ENCODE data around the gene IP6K3. TPM values are rescaled to one million over a fixed set of nuclear protein-coding genes. Genes with fewer than 3 reads are reported as not detected.

Gene IP6K3
- total RNA-seq, 1 donor from 2014 or later, result 2.9 TPM

GRCh38 chr6:33694401-33694931 is 52.2 kb downstream of the IP6K3 start:
- no peaks in the 10 kb centered on the region for H3K9me3 Mint-ChIP-seq
- peaks cover 3% of the 10 kb centered on the region for H3K27me3 Mint-ChIP-seq (ENCODE audit: insufficient read depth, low read depth)
- DNase-seq (ENCODE audit: low spot score), result no peak
- H3K4me1 ChIP-seq, result peaks cover 3% of the 10 kb centered on the region
- peaks cover 14% of the 10 kb centered on the region for H3K36me3 Mint-ChIP-seq
- no peak overlapping the region for H3K4me3 ChIP-seq
- peaks cover 5% of the 10 kb centered on the region for H4K20me1 ChIP-seq (ENCODE audit: low read depth)
- H3F3A ChIP-seq (ENCODE audit: low read depth), result peaks cover 4% of the 10 kb centered on the region
- H3K36me3 ChIP-seq, result peaks cover 1% of the 10 kb centered on the region
- peaks cover 18% of the 10 kb centered on the region for H3K4me1 Mint-ChIP-seq
- H3K27ac Mint-ChIP-seq, result peak overlapping the region; percentile 78
- no peak overlapping the region for H3K9ac ChIP-seq
- H3K27ac ChIP-seq, result no peak overlapping the region
- no peak overlapping the region for H3K4me2 ChIP-seq
- H2AFZ ChIP-seq (replicated peaks), result no peak overlapping the region
- H3K79me2 ChIP-seq (ENCODE audit: low read depth), result peaks cover 2% of the 10 kb centered on the region
- no peaks in the 10 kb centered on the region for H3K27me3 ChIP-seq
- H3K9me3 ChIP-seq (ENCODE audit: low read depth), result no peaks in the 10 kb centered on the region
- TF ChIP-seq EZH2phosphoT487 (IDR thresholded peaks at IDR 0.05), result no peak
- TF ChIP-seq EZH2 (IDR thresholded peaks at IDR 0.05), result no peak
- TF ChIP-seq, protein P1, sequence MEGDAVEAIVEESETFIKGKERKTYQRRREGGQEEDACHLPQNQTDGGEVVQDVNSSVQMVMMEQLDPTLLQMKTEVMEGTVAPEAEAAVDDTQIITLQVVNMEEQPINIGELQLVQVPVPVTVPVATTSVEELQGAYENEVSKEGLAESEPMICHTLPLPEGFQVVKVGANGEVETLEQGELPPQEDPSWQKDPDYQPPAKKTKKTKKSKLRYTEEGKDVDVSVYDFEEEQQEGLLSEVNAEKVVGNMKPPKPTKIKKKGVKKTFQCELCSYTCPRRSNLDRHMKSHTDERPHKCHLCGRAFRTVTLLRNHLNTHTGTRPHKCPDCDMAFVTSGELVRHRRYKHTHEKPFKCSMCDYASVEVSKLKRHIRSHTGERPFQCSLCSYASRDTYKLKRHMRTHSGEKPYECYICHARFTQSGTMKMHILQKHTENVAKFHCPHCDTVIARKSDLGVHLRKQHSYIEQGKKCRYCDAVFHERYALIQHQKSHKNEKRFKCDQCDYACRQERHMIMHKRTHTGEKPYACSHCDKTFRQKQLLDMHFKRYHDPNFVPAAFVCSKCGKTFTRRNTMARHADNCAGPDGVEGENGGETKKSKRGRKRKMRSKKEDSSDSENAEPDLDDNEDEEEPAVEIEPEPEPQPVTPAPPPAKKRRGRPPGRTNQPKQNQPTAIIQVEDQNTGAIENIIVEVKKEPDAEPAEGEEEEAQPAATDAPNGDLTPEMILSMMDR (IDR thresholded peaks at IDR 0.05), result no peak
- H3K4me3 Mint-ChIP-seq, result no peak overlapping the region

GRCh38 chr6:33693186-33694105 is 53.3 kb downstream of the IP6K3 start:
- no peaks in the 10 kb centered on the region for H3K36me3 ChIP-seq
- peak overlapping the region; percentile 86 for H3K27ac Mint-ChIP-seq
- no peak for DNase-seq (ENCODE audit: low spot score)
- peaks cover 6% of the 10 kb centered on the region for H3K27me3 Mint-ChIP-seq (ENCODE audit: insufficient read depth, low read depth)
- H2AFZ ChIP-seq (replicated peaks), result no peak overlapping the region
- no peaks in the 10 kb centered on the region for H3K79me2 ChIP-seq (ENCODE audit: low read depth)
- H3K4me1 ChIP-seq, result peaks cover 3% of the 10 kb centered on the region
- no peaks in the 10 kb centered on the region for H3K9me3 ChIP-seq (ENCODE audit: low read depth)
- H3K4me3 Mint-ChIP-seq, result no peak overlapping the region
- H3K27me3 ChIP-seq, result no peaks in the 10 kb centered on the region
- peaks cover 13% of the 10 kb centered on the region for H3K36me3 Mint-ChIP-seq
- peaks cover 2% of the 10 kb centered on the region for H4K20me1 ChIP-seq (ENCODE audit: low read depth)
- H3K4me2 ChIP-seq, result no peak overlapping the region
- no peaks in the 10 kb centered on the region for H3K9me3 Mint-ChIP-seq
- H3F3A ChIP-seq (ENCODE audit: low read depth), result peaks cover 4% of the 10 kb centered on the region
- no peak overlapping the region for H3K9ac ChIP-seq
- H3K4me3 ChIP-seq, result no peak overlapping the region
- TF ChIP-seq EZH2 (IDR thresholded peaks at IDR 0.05) (no peak), EZH2phosphoT487 (IDR thresholded peaks at IDR 0.05) (no peak)
- TF ChIP-seq, protein P1 (IDR thresholded peaks at IDR 0.05), result no peak
- no peak overlapping the region for H3K27ac ChIP-seq
- H3K4me1 Mint-ChIP-seq, result peaks cover 18% of the 10 kb centered on the region

- Mint-ChIP-seq H3K9me3 (no peaks in the 10 kb centered on the region), H3K36me3 (peaks cover 13% of the 10 kb centered on the region), H3K27me3 (ENCODE audit: insufficient read depth, low read depth) (peaks cover 8% of the 10 kb centered on the region), H3K4me1 (peaks cover 18% of the 10 kb centered on the region), H3K27ac (no peak overlapping the region), H3K4me3 (peak overlapping the region; percentile 60)
- no peak overlapping the region for H3K9ac ChIP-seq
- H3K36me3 ChIP-seq, result no peaks in the 10 kb centered on the region
- H3K27me3 ChIP-seq, result no peaks in the 10 kb centered on the region
- peaks cover 4% of the 10 kb centered on the region for H3F3A ChIP-seq (ENCODE audit: low read depth)
- peaks cover 3% of the 10 kb centered on the region for H3K4me1 ChIP-seq
- no peak overlapping the region for H3K27ac ChIP-seq
- DNase-seq (ENCODE audit: low spot score), result no peak
- H3K4me2 ChIP-seq, result no peak overlapping the region
- H3K79me2 ChIP-seq (ENCODE audit: low read depth), result no peaks in the 10 kb centered on the region
- no peak overlapping the region for H2AFZ ChIP-seq (replicated peaks)
- no peak for TF ChIP-seq EZH2phosphoT487 (IDR thresholded peaks at IDR 0.05)
- TF ChIP-seq, protein P1 (IDR thresholded peaks at IDR 0.05), result no peak
- TF ChIP-seq EZH2 (IDR thresholded peaks at IDR 0.05), result no peak
- H4K20me1 ChIP-seq (ENCODE audit: low read depth), result peaks cover 2% of the 10 kb centered on the region
- no peaks in the 10 kb centered on the region for H3K9me3 ChIP-seq (ENCODE audit: low read depth)
- no peak overlapping the region for H3K4me3 ChIP-seq
These were observed 53.9 kb downstream of the IP6K3 start for GRCh38 chr6:33692760-33693158.

Measured in neural progenitor cell (in vitro differentiated cells).